HL-60 (cell line): ENCODE results near the gene STK24.

Source experiments
- CTCF ChIP-seq: IDR thresholded peaks from one replicate; pipeline ENCODE4 v1.5.1; 2011; ENCODE audit warnings: low read length, control low read depth, inconsistent platforms; ENCODE audit not compliant: insufficient read depth
- GABPA ChIP-seq: IDR thresholded peaks from 2 replicates; pipeline ENCODE4 v1.6.1; 2012; ENCODE audit warnings: low read depth
- POLR2AphosphoS5 ChIP-seq: IDR thresholded peaks from 2 replicates; pipeline ENCODE4 v1.6.1; 2012; ENCODE audit warnings: low read depth
- SPI1 ChIP-seq: IDR thresholded peaks from 2 replicates; pipeline ENCODE4 v1.6.1; 2012; ENCODE audit warnings: low read depth, mild to moderate bottlenecking, borderline replicate concordance

GRCh38 chr13:98577836-98578285 lies 954 bp upstream of the STK24 start:
- TF ChIP-seq SPI1, result no peak
- no peak for TF ChIP-seq CTCF
- TF ChIP-seq GABPA, result no peak
- no peak for TF ChIP-seq POLR2AphosphoS5
